BLaER1 treated with 17β-estradiol and CSF1 and Interleukin-3, amounts not matched to agents 10 nM and 100 nM (cell line): Measurements from ENCODE around the gene PKHD1.

Source experiments
- H3K27ac ChIP-seq, 11 experiments: shearing (Covaris generic); formaldehyde crosslinking; 2 replicates each; pipeline ENCODE4 v1.8.1; 2022
- H3K27me3 ChIP-seq, 11 experiments: shearing (Covaris generic); formaldehyde crosslinking; 2 replicates each; pipeline ENCODE4 v1.8.1; 2022
- H3K36me3 ChIP-seq, 11 experiments: shearing (Covaris generic); formaldehyde crosslinking; 2 replicates each; pipeline ENCODE4 v1.8.1; 2022
- H3K4me1 ChIP-seq, 10 experiments: shearing (Covaris generic); formaldehyde crosslinking; 2 replicates each; pipeline ENCODE4 v1.8.1; 2022
- H3K4me2 ChIP-seq, 11 experiments: shearing (Covaris generic); formaldehyde crosslinking; 2 replicates each; pipeline ENCODE4 v1.8.1; 2022
- H3K4me3 ChIP-seq, 10 experiments: shearing (Covaris generic); formaldehyde crosslinking; 2 replicates each; pipeline ENCODE4 v1.8.1; 2022
- H3K9ac ChIP-seq, 11 experiments: shearing (Covaris generic); formaldehyde crosslinking; 2 replicates each; pipeline ENCODE4 v1.8.1; 2022
- H3K9me3 ChIP-seq, 11 experiments: shearing (Covaris generic); formaldehyde crosslinking; replicated peaks in 1 of 11; 2 replicates each; pipeline ENCODE4 v1.8.1; 2022
- H4K20me1 ChIP-seq, 11 experiments: shearing (Covaris generic); formaldehyde crosslinking; 2 replicates each; pipeline ENCODE4 v1.8.1; 2022
- Cebpa-rat ChIP-seq, 11 experiments: shearing (Covaris generic); IDR thresholded peaks; 2 replicates each; pipeline ENCODE4 v1.8.1; 2022

The PKHD1 gene

DNA sequence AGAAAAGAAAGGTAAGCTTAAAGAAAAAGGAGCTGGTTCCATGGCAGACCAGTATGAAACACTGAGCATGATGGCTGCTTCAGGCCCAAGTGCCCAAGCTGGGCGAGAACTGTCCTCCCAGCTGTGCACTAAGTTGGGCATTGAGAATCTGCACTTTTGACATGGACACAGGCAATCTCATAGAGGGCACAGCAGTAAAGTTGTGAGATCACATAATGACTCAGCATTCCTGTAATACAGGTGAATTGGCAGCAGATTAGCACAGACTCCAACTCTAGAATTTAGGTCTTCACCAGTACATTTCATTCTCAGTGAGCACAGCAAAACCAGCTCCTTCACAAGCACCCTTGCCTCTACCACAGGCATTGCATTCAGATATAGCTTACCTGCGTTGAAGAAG lies 343.4 kb downstream of the PKHD1 start:
- H4K20me1 ChIP-seq, result no peaks in the 10 kb centered on the region
- no peak overlapping the region for H3K9ac ChIP-seq
- H3K4me3 ChIP-seq, result no peak overlapping the region
- no peaks in the 10 kb centered on the region for H3K27me3 ChIP-seq
- no peaks in the 10 kb centered on the region for H3K4me1 ChIP-seq
- TF ChIP-seq Cebpa-rat (IDR thresholded peaks at IDR 0.05), result no peak
- H3K27ac ChIP-seq, result no peak overlapping the region
- no peaks in the 10 kb centered on the region for H3K9me3 ChIP-seq
- no peak overlapping the region for H3K4me2 ChIP-seq
- no peaks in the 10 kb centered on the region for H3K36me3 ChIP-seq

DNA sequence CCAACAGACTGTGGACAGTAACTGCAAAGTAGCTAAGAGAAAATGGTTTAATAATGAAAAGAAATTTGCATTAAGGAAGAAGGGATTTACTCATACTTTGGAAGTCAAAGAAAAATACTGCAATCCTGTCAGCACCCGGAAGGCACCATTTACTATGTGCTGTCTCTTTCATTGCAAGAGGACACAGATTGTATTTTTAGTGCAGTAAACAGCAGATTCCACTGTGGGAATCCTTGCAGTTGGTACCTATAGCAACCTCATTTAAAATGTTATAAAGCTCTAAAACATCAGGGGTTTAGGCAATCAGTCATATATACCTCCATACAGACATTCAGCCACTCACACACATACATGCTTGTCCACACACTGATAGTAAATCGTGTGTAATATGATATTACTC lies 346.8 kb downstream of the PKHD1 start:
- no peaks in the 10 kb centered on the region for H3K4me1 ChIP-seq
- no peaks in the 10 kb centered on the region for H3K36me3 ChIP-seq
- TF ChIP-seq Cebpa-rat (IDR thresholded peaks at IDR 0.05), result no peak
- no peak overlapping the region for H3K4me2 ChIP-seq
- no peaks in the 10 kb centered on the region for H3K27me3 ChIP-seq
- H3K27ac ChIP-seq, result no peak overlapping the region
- H3K9ac ChIP-seq, result no peak overlapping the region
- H4K20me1 ChIP-seq, result no peaks in the 10 kb centered on the region
- no peak overlapping the region for H3K4me3 ChIP-seq
- H3K9me3 ChIP-seq, result no peaks in the 10 kb centered on the region

DNA sequence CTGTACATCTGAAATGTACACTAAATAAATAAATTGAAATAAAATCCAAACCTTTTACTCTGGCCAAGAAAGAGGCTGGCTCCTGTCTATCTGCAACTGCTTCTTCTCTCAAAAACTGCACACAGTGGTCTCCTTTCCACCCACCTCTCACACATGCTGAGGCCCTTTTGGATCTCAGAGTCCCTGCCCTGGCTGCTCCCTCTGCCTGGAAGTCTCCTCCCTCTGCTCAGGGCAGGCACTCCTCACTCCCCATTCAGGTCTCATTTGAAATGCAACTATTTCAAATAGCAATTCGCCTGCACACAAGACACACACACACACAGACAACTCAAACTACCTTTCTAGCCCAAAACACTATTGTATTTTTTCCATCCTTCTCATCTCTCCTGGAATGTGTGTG lies 348.8 kb downstream of the PKHD1 start:
- no peak overlapping the region for H3K27ac ChIP-seq
- TF ChIP-seq Cebpa-rat (IDR thresholded peaks at IDR 0.05), result no peak
- H3K4me3 ChIP-seq, result no peak overlapping the region
- no peaks in the 10 kb centered on the region for H3K9me3 ChIP-seq
- no peak overlapping the region for H3K9ac ChIP-seq
- no peak overlapping the region for H3K4me2 ChIP-seq
- no peaks in the 10 kb centered on the region for H3K36me3 ChIP-seq
- no peaks in the 10 kb centered on the region for H4K20me1 ChIP-seq
- no peaks in the 10 kb centered on the region for H3K4me1 ChIP-seq
- no peaks in the 10 kb centered on the region for H3K27me3 ChIP-seq

DNA sequence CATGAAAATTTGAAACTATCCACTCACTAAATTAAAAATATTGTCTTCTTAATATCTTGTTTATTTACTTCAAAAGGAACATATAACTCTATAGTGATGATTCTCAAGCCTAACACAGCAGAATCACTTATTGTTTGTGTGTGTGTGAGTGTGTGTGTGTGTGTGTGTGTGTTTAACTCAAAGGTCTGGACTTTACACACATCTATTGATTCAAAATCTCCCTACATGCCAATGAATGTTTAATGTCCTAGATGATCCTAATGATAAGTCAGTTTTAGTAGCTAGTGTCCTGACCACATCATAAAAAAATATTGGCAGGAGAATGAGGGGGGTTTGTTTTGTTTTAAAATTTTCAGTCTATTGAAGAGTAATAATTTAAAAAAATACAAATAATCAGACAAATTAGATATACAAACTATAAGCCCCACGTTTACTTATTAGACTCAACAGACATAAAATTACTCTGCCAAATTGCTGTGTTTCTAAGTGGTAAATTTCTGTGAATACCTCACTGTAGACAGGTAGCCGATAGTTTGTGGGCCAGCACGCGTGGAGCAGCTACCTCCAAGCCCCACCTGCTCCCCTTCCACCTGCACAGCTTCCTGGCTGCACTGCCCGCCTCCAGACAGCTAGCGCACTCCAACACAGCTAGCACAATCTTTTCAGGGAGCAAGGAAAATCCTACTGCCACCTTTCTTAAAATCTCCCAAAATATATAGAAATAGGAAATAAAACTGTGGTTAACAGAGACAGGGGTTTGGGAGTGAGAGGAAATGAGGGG lies 349.6 kb downstream of the PKHD1 start:
- Histone ChIP-seq H3K27ac (no peak overlapping the region), H3K36me3 (no peaks in the 10 kb centered on the region), H3K4me1 (peaks cover 0 to 6% (median 0%) of the 10 kb centered on the region in 10 experiments; a peak in 3 of 20 replicates), H3K9ac (no peak overlapping the region), H4K20me1 (no peaks in the 10 kb centered on the region), H3K4me3 (no peak overlapping the region), H3K9me3 (no peaks in the 10 kb centered on the region), H3K4me2 (no peak overlapping the region), H3K27me3 (no peaks in the 10 kb centered on the region)
- TF ChIP-seq Cebpa-rat (IDR thresholded peaks at IDR 0.05), result no peak

DNA sequence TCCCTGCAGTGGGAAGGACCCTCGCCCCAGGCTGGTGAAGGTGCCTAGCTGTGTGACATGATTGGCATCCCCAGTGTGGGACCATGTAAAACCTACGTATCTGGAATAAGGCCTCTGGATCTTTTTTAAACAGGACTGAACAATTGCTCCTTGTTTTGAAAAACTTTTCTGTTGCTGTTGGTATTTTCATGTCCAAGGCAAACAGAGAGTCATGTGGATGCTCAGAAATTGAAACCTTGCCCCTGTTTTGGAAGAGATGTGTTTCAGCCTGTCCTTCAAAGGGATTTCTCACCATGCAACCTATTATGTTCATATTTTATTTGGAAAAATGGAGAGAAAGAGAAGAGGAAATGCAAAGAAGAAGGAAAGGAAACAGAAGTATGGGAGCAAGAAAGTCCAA lies 362.3 kb downstream of the PKHD1 start:
- no peak for TF ChIP-seq Cebpa-rat (IDR thresholded peaks at IDR 0.05)
- no peak overlapping the region for H3K27ac ChIP-seq
- peaks cover 6 to 55% (median 34%) of the 10 kb centered on the region in 10 experiments; a peak in 19 of 20 replicates for H3K4me1 ChIP-seq
- no peaks in the 10 kb centered on the region for H3K27me3 ChIP-seq
- no peaks in the 10 kb centered on the region for H3K36me3 ChIP-seq
- H4K20me1 ChIP-seq, result no peaks in the 10 kb centered on the region
- no peaks in the 10 kb centered on the region for H3K9me3 ChIP-seq
- H3K4me3 ChIP-seq, result no peak overlapping the region
- no peak overlapping the region for H3K9ac ChIP-seq
- peak overlapping the region in 2 of 11 experiments; percentile 6 to 10; a peak in 1 of 22 replicates for H3K4me2 ChIP-seq

DNA sequence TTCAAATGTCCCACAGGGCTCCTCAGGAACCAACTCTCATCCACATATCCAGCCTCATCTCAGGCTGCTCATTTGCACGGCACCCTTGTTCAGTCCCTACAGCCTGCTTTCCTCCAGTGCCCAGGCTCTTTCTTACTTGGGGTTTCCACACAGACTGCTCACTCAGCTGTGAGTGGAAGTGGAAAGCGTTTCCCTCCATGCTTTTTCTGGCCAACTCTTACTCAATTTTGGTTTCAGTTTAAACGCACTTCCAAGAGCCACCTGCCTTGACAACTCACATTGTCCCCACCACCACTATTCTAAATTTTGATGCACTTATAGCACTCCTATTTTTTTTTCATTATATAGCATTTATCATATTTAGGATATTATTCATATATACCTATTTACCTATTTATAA lies 367.1 kb downstream of the PKHD1 start:
- Histone ChIP-seq H3K9ac (peak overlapping the region in 6 of 11 experiments; percentile 4 to 47 (median 38); a peak in 9 of 22 replicates), H4K20me1 (no peaks in the 10 kb centered on the region), H3K36me3 (no peaks in the 10 kb centered on the region), H3K27ac (peak overlapping the region in 8 of 11 experiments; percentile 18 to 77 (median 62); a peak in 14 of 22 replicates), H3K4me1 (peaks cover 0 to 54% (median 39%) of the 10 kb centered on the region in 10 experiments; a peak in 16 of 20 replicates), H3K9me3 (no peaks in the 10 kb centered on the region), H3K27me3 (no peaks in the 10 kb centered on the region), H3K4me2 (peak overlapping the region; percentile 0 to 79 (median 55); a peak in 19 of 22 replicates), H3K4me3 (peak overlapping the region in 1 of 10 experiments; percentile 21; a peak in 3 of 20 replicates)
- peak in 4 of 11 experiments; percentile 27 to 43 (median 40); a peak in 5 of 22 replicates for TF ChIP-seq Cebpa-rat (IDR thresholded peaks at IDR 0.05)

DNA sequence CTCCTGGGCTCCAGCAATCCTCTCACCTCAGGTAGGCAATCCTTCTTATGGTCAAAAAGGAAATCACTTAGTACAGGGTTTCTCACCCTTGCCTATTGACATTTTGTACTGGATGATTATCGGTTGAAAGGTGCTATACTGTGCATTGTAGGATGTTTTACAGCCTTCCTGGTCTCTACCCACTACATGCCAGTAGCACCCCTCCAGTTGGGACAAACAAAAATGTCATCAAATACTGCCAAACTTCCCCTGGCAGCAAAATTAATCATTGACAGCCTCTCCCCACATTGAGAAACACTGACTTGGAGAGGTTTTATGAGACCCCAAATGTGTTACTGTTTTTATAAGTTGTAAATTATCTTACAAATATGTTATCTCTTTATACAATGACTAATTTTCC lies 368.1 kb downstream of the PKHD1 start:
- H4K20me1 ChIP-seq, result no peaks in the 10 kb centered on the region
- H3K4me1 ChIP-seq, result peaks cover 0 to 56% (median 39%) of the 10 kb centered on the region in 10 experiments; a peak in 16 of 20 replicates
- H3K27ac ChIP-seq, result peak overlapping the region in 6 of 11 experiments; percentile 39 to 77 (median 67); a peak in 13 of 22 replicates
- TF ChIP-seq Cebpa-rat (IDR thresholded peaks at IDR 0.05), result no peak
- H3K9me3 ChIP-seq, result no peaks in the 10 kb centered on the region
- H3K36me3 ChIP-seq, result no peaks in the 10 kb centered on the region
- H3K27me3 ChIP-seq, result no peaks in the 10 kb centered on the region
- H3K9ac ChIP-seq, result no peak overlapping the region
- H3K4me2 ChIP-seq, result peak overlapping the region in 4 of 11 experiments; percentile 33 to 60 (median 48); a peak in 6 of 22 replicates
- H3K4me3 ChIP-seq, result no peak overlapping the region

DNA sequence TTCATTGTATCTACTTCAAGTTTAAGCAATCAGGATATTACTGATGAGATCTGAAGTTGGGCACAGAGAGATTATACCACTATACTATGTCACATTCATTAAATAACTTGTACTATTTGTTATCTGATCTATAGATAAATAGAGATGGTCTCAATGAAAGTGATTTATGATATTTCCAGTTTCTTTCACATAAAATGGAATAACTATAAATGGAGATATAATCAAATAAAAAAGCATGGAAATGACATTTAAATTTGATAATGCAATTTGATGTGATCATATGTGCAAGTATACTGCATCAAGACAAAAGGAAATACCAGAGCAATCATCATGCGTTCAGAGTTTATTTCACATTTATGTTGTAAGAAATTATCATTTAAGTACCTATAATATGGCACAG lies 368.9 kb downstream of the PKHD1 start:
- Histone ChIP-seq H3K4me2 (no peak overlapping the region), H3K4me3 (no peak overlapping the region), H3K9ac (no peak overlapping the region), H4K20me1 (no peaks in the 10 kb centered on the region), H3K36me3 (no peaks in the 10 kb centered on the region), H3K27ac (no peak overlapping the region), H3K9me3 (no peaks in the 10 kb centered on the region), H3K27me3 (no peaks in the 10 kb centered on the region), H3K4me1 (peaks cover 0 to 56% (median 34%) of the 10 kb centered on the region in 10 experiments; a peak in 16 of 20 replicates)
- TF ChIP-seq Cebpa-rat (IDR thresholded peaks at IDR 0.05), result no peak

DNA sequence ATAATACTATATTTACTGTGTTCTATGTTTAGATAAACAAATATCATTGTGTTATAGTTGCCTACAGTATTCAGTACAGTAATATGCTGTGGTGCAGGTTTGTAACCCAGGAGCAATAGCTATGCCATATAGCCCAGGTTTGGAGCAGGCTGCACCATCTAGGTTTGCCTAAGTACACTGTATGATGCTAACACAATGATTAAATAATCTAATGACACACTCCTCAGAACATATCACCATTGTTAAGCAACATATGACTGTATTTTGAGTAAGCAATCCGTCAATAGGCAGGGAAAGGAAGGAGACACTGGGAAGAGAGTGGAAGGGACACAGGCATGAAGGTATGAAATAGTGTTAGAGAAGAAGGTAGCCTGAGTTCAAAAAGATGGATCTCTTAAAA lies 369.9 kb downstream of the PKHD1 start:
- H3K4me3 ChIP-seq, result no peak overlapping the region
- no peak for TF ChIP-seq Cebpa-rat (IDR thresholded peaks at IDR 0.05)
- H3K4me1 ChIP-seq, result peaks cover 0 to 56% (median 35%) of the 10 kb centered on the region in 10 experiments; a peak in 17 of 20 replicates
- H3K9me3 ChIP-seq, result no peaks in the 10 kb centered on the region
- no peaks in the 10 kb centered on the region for H3K36me3 ChIP-seq
- H4K20me1 ChIP-seq, result no peaks in the 10 kb centered on the region
- no peak overlapping the region for H3K9ac ChIP-seq
- no peaks in the 10 kb centered on the region for H3K27me3 ChIP-seq
- H3K4me2 ChIP-seq, result no peak overlapping the region
- peak overlapping the region in 1 of 11 experiments; percentile 38; a peak in 1 of 22 replicates for H3K27ac ChIP-seq
